Thymus (tissue), 11 donors: Measurements from ENCODE around the gene KIAA2012. TPM values are rescaled to one million over a fixed set of nuclear protein-coding genes. Genes with fewer than 3 reads are reported as not detected.

Experiments used
- DNase-seq, 9 donors: peaks; one replicate each; pipeline ENCODE4 v3.0.0-alpha.2; 2013; ENCODE audit warnings: low spot score in 9 of 9, low read depth in 6 of 9, missing footprints in 1 of 9
- H3K27ac ChIP-seq, 2 donors: one replicate each; pipeline ENCODE4 v1.5.1; 2013; ENCODE audit warnings: control low read depth in 1 of 2, low read depth in 1 of 2, low read length in 1 of 2, mild to moderate bottlenecking in 1 of 2, moderate library complexity in 1 of 2
- H3K27me3 ChIP-seq, 2 donors: one replicate each; pipeline ENCODE4 v1.5.1; 2013; ENCODE audit warnings: low read length in 1 of 2; ENCODE audit not compliant: control insufficient read depth in 2 of 2, insufficient read depth in 1 of 2
- H3K36me3 ChIP-seq, 2 donors: one replicate each; pipeline ENCODE4 v1.5.1; 2013; ENCODE audit warnings: low read length in 1 of 2, mild to moderate bottlenecking in 1 of 2, moderate library complexity in 1 of 2; ENCODE audit not compliant: control insufficient read depth in 2 of 2, insufficient read depth in 2 of 2
- H3K4me1 ChIP-seq, 2 donors: one replicate each; pipeline ENCODE4 v1.5.1; 2013; ENCODE audit warnings: low read length in 2 of 2; ENCODE audit not compliant: control insufficient read depth in 2 of 2, insufficient read depth in 2 of 2
- H3K4me3 ChIP-seq, 2 donors: one replicate each; pipeline ENCODE4 v1.5.1; 2013; ENCODE audit warnings: low read length in 2 of 2, control low read depth in 1 of 2, mild to moderate bottlenecking in 1 of 2
- H3K9me3 ChIP-seq, 2 donors: one replicate each; pipeline ENCODE4 v1.5.1; 2013; ENCODE audit warnings: low read length in 1 of 2, mild to moderate bottlenecking in 1 of 2; ENCODE audit not compliant: control insufficient read depth in 2 of 2, insufficient read depth in 1 of 2
- WGBS: extraction: QIAGEN DNeasy Blood & Tissue Kit; methylation state at CpG from one replicate; pipeline ENCODE4 v1.1.7; 2013; 5-methylcytosine and 5-hydroxymethylcytosine counted together
- polyA plus RNA-seq: library from polyadenylated mRNA; stranded (reverse); fragments of 200-250 nt; gene quantifications from one replicate; pipeline ENCODE4 v1.2.3, GENCODE V29; 2013
- total RNA-seq: library from RNA; stranded (reverse); fragments of 120-200 nt; gene quantifications from one replicate; pipeline ENCODE4 v1.2.4, GENCODE V29; 2013
- donor health status: healthy.

The KIAA2012 gene
- total and polyA plus RNA-seq, 2 donors = 0.05 to 0.19 TPM

DNA sequence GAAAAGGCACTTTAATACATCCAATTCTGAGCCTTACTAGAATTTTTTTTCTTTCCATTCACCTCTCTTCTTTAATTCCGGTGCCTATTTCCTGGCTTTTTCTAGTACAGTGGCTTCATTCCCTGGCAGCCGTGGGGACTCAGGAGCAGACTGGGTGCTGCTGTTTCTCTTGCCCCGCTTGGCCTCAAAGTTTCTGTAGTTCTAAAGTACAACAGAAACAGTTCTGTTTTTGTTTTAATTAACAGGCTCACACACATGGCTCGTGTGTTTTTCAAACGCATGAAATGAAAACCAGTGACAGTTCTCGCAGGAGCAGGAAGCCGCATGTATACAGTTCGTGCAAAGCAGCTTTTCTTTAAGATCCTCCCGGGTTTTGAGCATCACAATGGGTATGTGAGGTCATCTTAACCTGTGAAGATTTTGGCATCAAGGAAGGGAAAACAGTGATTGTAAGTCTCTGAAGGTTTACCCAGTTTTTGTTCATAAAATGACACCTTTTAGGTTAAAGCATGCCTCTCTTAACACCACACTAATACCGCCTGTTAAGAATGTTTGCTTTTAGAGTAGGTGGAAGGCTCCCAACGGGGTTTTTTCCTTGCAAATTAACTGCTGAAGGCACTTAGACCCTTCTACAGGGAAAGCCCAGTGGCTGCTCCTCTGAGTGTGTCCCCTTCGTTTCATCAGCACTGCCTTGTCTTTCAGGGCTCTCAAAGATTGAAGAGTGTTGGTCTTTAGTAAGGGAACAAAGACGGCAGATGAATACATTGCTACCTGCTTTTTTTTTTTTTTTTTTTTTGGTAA, 33.6 kb upstream of the KIAA2012 start:
- WGBS = 84% methylated on average over 13 of the region's 13 CpGs
- H3K4me3 ChIP-seq = no peak overlapping the region
- peaks cover 3 to 10% of the 10 kb centered on the region in 2 donors for H3K9me3 ChIP-seq
- H3K36me3 ChIP-seq = no peaks in the 10 kb centered on the region
- H3K27me3 ChIP-seq = peaks cover 36 to 75% of the 10 kb centered on the region in 2 donors
- peaks cover 0 to 19% of the 10 kb centered on the region in 2 donors for H3K4me1 ChIP-seq
- peak in 1 of 9 donors; percentile 22 for DNase-seq
- H3K27ac ChIP-seq = no peak overlapping the region

DNA sequence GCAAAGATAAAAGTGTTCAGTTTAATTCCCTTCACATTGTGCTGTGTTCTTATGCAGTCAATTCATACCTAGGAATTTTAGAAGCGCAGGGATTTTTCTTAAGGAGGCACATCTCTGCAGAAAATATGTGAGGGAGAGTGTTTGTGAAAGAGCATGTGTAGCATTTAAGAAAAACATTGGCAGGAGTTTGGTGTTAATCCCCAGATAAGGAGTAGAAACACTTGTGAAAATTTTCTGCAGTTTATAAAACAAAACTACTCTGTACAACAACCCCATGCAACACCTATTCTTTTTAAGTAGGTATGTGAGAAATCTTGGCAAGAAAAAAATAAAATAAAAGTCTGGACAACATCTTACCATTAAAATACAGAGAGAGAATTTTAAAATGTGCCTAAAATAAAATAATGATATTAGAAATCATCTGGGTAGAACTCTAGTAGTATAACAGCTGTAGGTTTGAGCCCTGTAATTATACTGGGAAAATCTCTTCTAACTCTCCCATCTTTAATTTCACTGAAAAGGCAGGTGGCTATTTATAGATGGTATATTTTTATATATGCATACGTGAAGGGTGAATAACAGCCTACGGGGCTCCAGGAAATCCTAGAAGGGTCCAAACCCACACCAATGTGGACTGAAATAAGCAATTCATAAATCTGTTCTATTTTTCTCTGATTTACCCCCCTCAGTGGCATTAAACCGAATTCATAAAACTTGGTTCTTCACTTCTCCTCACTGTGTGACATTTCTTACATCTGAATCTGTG, 32.8 kb upstream of the KIAA2012 start:
- no peak overlapping the region for H3K27ac ChIP-seq
- H3K9me3 ChIP-seq = peaks cover 3 to 9% of the 10 kb centered on the region in 2 donors
- no peak overlapping the region for H3K4me3 ChIP-seq
- no peaks in the 10 kb centered on the region for H3K36me3 ChIP-seq
- no peak for DNase-seq
- peaks cover 0 to 11% of the 10 kb centered on the region in 2 donors for H3K4me1 ChIP-seq
- WGBS = 84% methylated on average over 4 of the region's 4 CpGs
- peaks cover 29 to 70% of the 10 kb centered on the region in 2 donors for H3K27me3 ChIP-seq

DNA sequence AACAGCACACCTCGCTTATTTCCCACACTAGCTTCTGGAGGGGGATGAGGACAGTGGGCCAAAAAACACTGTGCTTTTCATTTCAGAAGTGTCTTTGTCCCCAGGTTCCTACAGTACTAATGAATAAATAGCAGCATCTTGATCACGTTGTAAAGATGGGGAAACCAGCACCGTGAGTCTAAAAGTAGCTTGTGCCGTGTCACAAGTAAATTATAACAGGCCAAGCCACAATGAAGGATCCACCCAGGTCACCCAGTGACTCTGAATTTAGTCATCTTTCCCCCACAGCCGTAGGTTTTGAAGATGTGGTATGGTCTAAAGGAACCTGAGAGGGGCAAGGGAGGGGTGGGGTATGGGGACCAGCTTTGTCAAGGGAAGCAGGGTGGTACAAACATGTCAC, 30.6 kb upstream of the KIAA2012 start:
- H3K27ac ChIP-seq = no peak overlapping the region
- 93% methylated on average over 5 of the region's 5 CpGs for WGBS
- H3K27me3 ChIP-seq = peaks cover 13 to 51% of the 10 kb centered on the region in 2 donors

DNA sequence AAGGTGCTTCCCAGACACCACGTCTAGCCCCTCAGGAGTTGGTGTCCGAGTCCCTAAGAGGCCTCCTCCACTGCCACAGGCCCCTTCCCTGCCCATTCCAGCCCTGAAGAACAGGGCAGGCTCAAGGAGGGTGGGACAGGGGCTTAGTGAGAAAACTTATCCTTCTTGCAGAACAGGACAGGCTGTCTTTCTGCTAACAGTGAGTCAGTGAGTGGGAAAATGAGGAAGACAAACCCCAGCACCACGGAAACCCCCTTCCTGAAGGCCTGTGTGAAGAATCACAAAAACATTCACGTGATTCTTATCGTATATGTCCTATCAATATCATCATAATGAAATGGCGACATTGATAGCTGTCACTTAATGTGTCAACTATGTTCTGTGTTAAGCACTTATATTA, 29.6 kb upstream of the KIAA2012 start:
- WGBS = 80% methylated on average over 6 of the region's 6 CpGs

More for the DNA sequence above, 30.6 kb upstream of the KIAA2012 start:
- H3K36me3 ChIP-seq = no peaks in the 10 kb centered on the region
- no peak overlapping the region for H3K4me3 ChIP-seq
- H3K4me1 ChIP-seq = peaks cover 0 to 2% of the 10 kb centered on the region in 2 donors
- no peak for DNase-seq
- no peaks in the 10 kb centered on the region for H3K9me3 ChIP-seq

DNA sequence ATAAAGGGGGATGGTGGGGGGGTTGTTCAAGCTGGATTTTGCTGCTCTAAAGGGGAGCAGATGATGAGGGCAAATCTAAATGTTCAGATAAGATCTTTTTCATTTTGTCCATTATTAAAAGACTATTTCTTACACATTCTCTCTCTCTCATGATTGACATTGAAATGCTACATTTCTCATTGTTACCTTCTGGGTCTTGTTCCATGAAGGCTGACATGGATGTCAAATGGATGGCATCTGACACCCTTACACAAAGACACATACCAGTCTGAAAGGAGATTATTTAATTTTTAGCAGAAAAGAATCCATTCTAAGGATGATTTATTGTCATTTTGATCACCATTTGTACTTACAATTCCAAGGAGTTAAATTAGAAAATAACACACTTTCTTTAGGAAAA, 28.3 kb upstream of the KIAA2012 start:
- Histone ChIP-seq H3K27ac (no peak overlapping the region), H3K4me3 (no peak overlapping the region), H3K27me3 (peaks cover 0 to 31% of the 10 kb centered on the region in 2 donors), H3K9me3 (no peaks in the 10 kb centered on the region), H3K36me3 (no peaks in the 10 kb centered on the region), H3K4me1 (no peaks in the 10 kb centered on the region)
- DNase-seq = no peak

More for the DNA sequence above, 29.6 kb upstream of the KIAA2012 start:
- Histone ChIP-seq H3K27ac (no peak overlapping the region), H3K36me3 (no peaks in the 10 kb centered on the region), H3K27me3 (peaks cover 10 to 43% of the 10 kb centered on the region in 2 donors), H3K4me3 (no peak overlapping the region), H3K4me1 (peaks cover 0 to 2% of the 10 kb centered on the region in 2 donors), H3K9me3 (no peaks in the 10 kb centered on the region)
- no peak for DNase-seq

DNA sequence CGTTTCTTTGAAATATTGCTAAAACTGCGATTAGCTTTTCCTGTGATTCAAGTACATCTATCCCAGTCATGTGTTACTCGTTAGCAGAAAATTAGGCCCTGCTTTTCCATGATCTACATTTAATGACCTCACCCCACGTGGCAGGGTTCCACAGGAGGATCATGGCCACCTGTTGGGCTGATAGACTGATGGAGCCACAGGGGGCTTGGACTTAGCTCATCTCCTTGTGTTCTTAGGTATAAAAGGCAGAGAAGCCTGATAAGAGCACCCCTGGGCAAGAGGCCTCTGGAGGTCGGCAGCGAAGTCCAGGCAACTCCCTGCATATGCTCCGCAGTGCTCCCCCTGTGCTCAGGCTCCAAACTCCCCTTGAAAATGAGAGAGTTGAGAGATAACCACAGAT, 26.5 kb upstream of the KIAA2012 start:
- no peaks in the 10 kb centered on the region for H3K4me1 ChIP-seq
- WGBS = 96% methylated on average over 7 of the region's 7 CpGs

DNA sequence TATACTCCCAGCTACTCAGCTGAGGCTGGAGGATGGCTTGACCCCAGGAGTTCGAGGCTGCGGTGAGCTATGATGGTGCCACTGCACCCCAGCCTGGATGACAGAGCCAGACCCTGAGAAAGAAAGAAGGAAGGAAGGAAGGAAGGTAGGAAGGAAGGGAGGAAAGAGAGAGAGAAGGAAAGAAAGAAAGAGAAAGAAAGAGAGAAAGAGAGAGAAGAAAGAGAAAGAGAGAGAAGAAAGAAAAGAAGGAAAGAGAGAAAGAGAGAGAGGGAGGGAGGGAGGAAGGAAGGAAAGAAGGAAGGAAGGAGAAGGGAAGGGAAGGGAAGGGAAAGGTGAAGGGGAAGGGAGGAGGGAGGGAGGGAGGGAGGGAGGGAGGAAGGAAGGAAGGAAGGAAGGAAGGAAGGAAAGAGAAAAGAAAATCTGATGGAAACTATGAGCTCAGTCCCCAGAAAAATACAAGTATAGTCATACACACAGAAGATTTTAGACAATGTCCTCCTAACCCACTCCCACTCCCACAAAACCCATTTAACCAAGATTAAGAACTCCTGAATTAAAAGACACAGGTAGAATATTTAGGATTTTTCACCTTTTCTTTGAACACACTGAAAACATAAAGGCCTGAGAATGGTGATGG, 23.8 kb upstream of the KIAA2012 start:
- Histone ChIP-seq H3K4me3 (no peak overlapping the region), H3K27me3 (peaks cover 0 to 16% of the 10 kb centered on the region in 2 donors), H3K9me3 (no peaks in the 10 kb centered on the region), H3K4me1 (no peaks in the 10 kb centered on the region), H3K27ac (no peak overlapping the region), H3K36me3 (no peaks in the 10 kb centered on the region)
- 99% methylated on average over 2 of the region's 2 CpGs for WGBS
- DNase-seq = no peak

More for the DNA sequence above, 26.5 kb upstream of the KIAA2012 start:
- no peak overlapping the region for H3K27ac ChIP-seq
- no peaks in the 10 kb centered on the region for H3K9me3 ChIP-seq
- peaks cover 0 to 14% of the 10 kb centered on the region in 2 donors for H3K27me3 ChIP-seq
- DNase-seq = no peak
- H3K4me3 ChIP-seq = no peak overlapping the region
- no peaks in the 10 kb centered on the region for H3K36me3 ChIP-seq

DNA sequence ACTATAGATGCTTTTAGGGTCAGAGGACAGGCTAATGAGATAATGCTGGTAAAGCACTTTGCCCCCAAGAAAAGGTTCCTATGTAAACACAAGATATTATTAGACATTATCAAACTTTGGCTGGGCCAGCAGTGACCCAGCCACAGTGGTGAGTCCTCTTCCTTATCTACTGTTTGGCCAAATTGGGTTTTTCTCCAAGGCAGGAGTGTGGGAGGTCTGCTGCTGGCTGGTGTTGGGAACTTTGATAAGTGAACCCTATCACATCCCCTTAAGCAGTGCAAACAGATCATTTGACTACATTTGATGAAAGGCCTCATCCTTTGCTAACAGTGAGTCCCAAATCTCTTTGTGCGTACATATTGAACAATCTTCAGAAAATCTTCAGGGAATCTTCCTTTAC, 23.2 kb upstream of the KIAA2012 start:
- Histone ChIP-seq H3K4me3 (no peak overlapping the region), H3K4me1 (no peaks in the 10 kb centered on the region), H3K36me3 (no peaks in the 10 kb centered on the region), H3K27ac (no peak overlapping the region), H3K27me3 (peaks cover 0 to 19% of the 10 kb centered on the region in 2 donors), H3K9me3 (no peaks in the 10 kb centered on the region)
- DNase-seq = no peak
- WGBS = 100% methylated on average over 1 of the region's 1 CpG

DNA sequence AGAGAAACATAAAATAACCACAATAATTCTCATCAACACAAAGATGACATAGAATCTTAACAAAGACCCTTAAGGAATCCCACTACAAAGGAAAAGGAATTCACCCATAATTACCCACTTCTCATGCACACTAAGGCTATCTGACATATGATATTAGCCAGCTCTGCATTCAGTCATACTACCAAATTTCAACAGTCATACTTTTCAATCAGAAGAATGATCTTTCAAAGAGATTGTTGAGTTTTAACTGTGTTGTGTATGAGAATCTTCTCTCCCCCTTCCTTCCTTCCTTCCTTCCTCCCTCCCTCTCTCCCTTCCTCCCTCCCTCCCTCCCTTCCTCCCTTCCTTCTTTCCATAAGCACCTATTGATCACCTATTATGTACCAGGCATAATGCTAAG, 22.4 kb upstream of the KIAA2012 start:
- H3K4me1 ChIP-seq = no peaks in the 10 kb centered on the region
- no peak overlapping the region for H3K4me3 ChIP-seq
- H3K36me3 ChIP-seq = no peaks in the 10 kb centered on the region
- H3K9me3 ChIP-seq = no peaks in the 10 kb centered on the region
- H3K27me3 ChIP-seq = peaks cover 0 to 17% of the 10 kb centered on the region in 2 donors
- DNase-seq = no peak
- H3K27ac ChIP-seq = no peak overlapping the region
